Ishikawa (cell line): ENCODE results near the gene TGFB3.

Experiments
- CREB1 ChIP-seq: IDR thresholded peaks from 2 replicates; pipeline ENCODE4 v1.6.1; 2012; ENCODE audit warnings: low read depth
- MAX ChIP-seq: IDR thresholded peaks from 2 replicates; pipeline ENCODE4 v1.6.1; 2012
- REST ChIP-seq: IDR thresholded peaks from 2 replicates; pipeline ENCODE4 v1.6.1; 2012; ENCODE audit warnings: low read depth, mild to moderate bottlenecking
- TCF12 ChIP-seq: IDR thresholded peaks from 2 replicates; pipeline ENCODE4 v1.6.1; 2012; ENCODE audit warnings: low read depth
- USF1 ChIP-seq: IDR thresholded peaks from 2 replicates; pipeline ENCODE4 v1.6.1; 2012
- YY1 ChIP-seq: IDR thresholded peaks from 2 replicates; pipeline ENCODE4 v1.6.1; 2012; ENCODE audit warnings: low read depth

- TF ChIP-seq USF1 = no peak
- TF ChIP-seq CREB1 = no peak
- no peak for TF ChIP-seq TCF12
- no peak for TF ChIP-seq YY1
- no peak for TF ChIP-seq REST
- no peak for TF ChIP-seq MAX
Observed at GRCh38 chr14:75972801-75973421, 8.9 kb downstream of the TGFB3 start.
